Upper lobe of right lung (tissue), 1 donor: ENCODE data around the gene MID1. TPM values are rescaled to one million over a fixed set of nuclear protein-coding genes. Genes with fewer than 3 reads are reported as not detected.

Experiments
- ATAC-seq: fragments of 200-7000 bp; cut with Tn5 transposase; one replicate; pipeline ENCODE4 v1.9.1; 2020; ENCODE audit warnings: mild to moderate bottlenecking, moderate library complexity
- DNase-seq: peaks from one replicate; pipeline ENCODE4 v3.0.0-alpha.2; 2020
- H3K27ac ChIP-seq: fragments of 200-600 bp; one replicate; pipeline ENCODE4 v1.8.0; 2022
- H3K27me3 ChIP-seq: fragments of 200-600 bp; one replicate; pipeline ENCODE4 v1.8.0; 2022; ENCODE audit warnings: mild to moderate bottlenecking
- H3K36me3 ChIP-seq: fragments of 200-600 bp; one replicate; pipeline ENCODE4 v1.8.0; 2022
- H3K4me1 ChIP-seq: fragments of 200-600 bp; one replicate; pipeline ENCODE4 v1.8.0; 2022
- H3K4me3 ChIP-seq: fragments of 200-600 bp; one replicate; pipeline ENCODE4 v1.8.0; 2022; ENCODE audit warnings: mild to moderate bottlenecking
- H3K9me3 ChIP-seq: fragments of 200-600 bp; one replicate; pipeline ENCODE4 v1.8.0; 2022
- intact Hi-C: fragments of 100-400 bp; cut with DNase I; formaldehyde crosslinking; loops from one replicate; pipeline ENCODE4 v1.11.0; 2022
- total RNA-seq: library from RNA; stranded (reverse); fragmentation: NEBNext Ultra II Directional; extraction: Animal tissue kit (Norgen Biotek cat#: 25700); gene quantifications from one replicate; pipeline ENCODE4 v1.2.1, GENCODE V29; 2021
- TF ChIP-seq, protein P1 (sequence below): fragments of 200-600 bp; IDR thresholded peaks from one replicate; pipeline ENCODE4 v1.8.0; 2022; ENCODE audit warnings: antibody characterized with exemption
- donor health status: DM: no; HTN: yes; CAD: no; lungs with severe emphysema.

Gene MID1
- total RNA-seq, 1 donor from 2014 or later = 24.5 TPM

DNA sequence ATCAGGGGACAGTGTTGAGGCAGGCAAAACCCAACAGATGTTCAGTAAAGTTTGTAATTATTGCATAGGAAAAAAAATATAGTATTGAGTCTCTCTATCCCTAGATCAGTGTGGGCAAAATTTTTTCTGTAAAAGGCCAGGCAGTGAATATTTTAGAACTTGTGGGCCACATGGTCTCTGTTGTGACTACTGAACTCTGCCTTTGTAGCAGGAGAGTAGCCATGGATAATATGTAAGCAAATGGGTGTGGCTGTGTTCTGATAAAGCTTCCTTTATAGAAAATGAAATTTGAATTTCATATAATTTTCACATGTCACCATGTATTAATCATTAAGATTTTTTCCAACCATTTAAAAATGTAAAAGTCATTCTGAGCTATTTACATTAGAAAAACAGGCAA, 193.1 kb downstream of the MID1 start:
- H3K9me3 ChIP-seq = no peaks in the 10 kb centered on the region
- no peak for ATAC-seq
- H3K36me3 ChIP-seq = no peaks in the 10 kb centered on the region
- DNase-seq = no peak
- H3K4me3 ChIP-seq = no peak overlapping the region
- H3K27me3 ChIP-seq = no peaks in the 10 kb centered on the region
- H3K4me1 ChIP-seq = no peaks in the 10 kb centered on the region
- intact Hi-C loops = no loop called here
- no peak overlapping the region for H3K27ac ChIP-seq
- TF ChIP-seq, protein P1, sequence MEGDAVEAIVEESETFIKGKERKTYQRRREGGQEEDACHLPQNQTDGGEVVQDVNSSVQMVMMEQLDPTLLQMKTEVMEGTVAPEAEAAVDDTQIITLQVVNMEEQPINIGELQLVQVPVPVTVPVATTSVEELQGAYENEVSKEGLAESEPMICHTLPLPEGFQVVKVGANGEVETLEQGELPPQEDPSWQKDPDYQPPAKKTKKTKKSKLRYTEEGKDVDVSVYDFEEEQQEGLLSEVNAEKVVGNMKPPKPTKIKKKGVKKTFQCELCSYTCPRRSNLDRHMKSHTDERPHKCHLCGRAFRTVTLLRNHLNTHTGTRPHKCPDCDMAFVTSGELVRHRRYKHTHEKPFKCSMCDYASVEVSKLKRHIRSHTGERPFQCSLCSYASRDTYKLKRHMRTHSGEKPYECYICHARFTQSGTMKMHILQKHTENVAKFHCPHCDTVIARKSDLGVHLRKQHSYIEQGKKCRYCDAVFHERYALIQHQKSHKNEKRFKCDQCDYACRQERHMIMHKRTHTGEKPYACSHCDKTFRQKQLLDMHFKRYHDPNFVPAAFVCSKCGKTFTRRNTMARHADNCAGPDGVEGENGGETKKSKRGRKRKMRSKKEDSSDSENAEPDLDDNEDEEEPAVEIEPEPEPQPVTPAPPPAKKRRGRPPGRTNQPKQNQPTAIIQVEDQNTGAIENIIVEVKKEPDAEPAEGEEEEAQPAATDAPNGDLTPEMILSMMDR = no peak

DNA sequence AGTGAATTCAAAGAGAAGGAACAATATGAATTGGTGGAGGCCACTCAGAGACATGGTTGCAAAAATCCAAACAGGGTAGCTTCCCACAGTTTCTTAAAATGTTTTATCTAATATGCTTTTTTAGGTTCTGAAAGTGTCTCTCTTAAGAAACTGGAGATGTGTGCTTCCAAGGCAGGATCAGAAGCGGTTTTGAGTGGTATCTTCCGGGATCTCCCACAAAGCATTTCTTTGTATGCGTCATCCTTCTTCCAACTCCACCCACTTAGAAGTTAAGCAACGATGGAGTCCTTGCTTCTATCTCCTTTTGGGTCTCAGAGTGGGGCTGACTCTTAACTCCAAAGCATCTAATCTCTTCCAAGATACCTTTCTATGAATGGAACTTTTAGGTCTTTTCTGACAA, 196.7 kb downstream of the MID1 start:
- ATAC-seq (no peak), DNase-seq (no peak)
- no peak overlapping the region for H3K4me3 ChIP-seq
- intact Hi-C loops = no loop called here
- no peaks in the 10 kb centered on the region for H3K36me3 ChIP-seq
- TF ChIP-seq, protein P1 = no peak
- no peak overlapping the region for H3K27ac ChIP-seq
- H3K27me3 ChIP-seq = no peaks in the 10 kb centered on the region
- H3K4me1 ChIP-seq = no peaks in the 10 kb centered on the region
- H3K9me3 ChIP-seq = no peaks in the 10 kb centered on the region

DNA sequence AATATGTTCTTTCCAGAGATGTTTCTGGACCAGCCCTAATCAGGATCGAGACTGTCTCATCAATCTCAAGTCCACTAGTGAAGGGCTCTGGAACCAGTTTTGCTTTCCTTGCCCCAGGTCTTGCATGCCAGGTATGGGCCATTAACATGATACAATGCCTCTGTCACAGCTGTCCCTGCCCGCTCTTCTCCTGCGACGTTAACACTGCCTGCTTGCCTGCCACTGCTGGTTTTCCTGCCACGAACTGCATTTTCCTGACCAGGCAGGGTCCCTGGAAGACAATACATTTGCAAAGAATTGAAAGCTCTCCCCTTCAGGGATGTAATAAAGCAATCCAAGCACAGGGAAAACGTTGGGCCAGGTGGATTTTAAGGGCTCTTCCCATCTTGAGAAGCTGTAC, 200.3 kb downstream of the MID1 start:
- no peaks in the 10 kb centered on the region for H3K27me3 ChIP-seq
- no peak for DNase-seq
- H3K27ac ChIP-seq = no peak overlapping the region
- intact Hi-C loops = no loop called here
- H3K36me3 ChIP-seq = no peaks in the 10 kb centered on the region
- no peaks in the 10 kb centered on the region for H3K9me3 ChIP-seq
- H3K4me1 ChIP-seq = no peaks in the 10 kb centered on the region
- TF ChIP-seq, protein P1 = no peak
- no peak for ATAC-seq
- H3K4me3 ChIP-seq = no peak overlapping the region

DNA sequence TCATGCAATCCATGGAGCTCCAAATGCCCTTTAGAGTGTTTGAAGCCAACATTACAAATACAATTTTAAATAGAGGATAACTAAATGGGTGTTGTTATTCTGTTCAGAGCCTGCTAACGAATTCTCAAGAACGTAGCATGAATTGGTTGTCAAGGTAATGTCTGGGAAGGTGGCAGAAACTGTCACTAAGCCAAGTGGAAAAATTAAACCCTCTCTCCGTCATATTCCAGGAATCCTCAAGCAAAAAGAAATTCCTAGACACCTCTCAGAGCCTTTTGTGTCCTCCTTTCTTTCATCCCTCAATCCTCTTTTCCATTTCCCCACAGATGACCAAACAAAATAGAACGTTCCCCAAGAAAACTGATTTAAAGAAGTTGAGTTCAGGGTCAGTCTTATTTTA, 204.0 kb downstream of the MID1 start:
- TF ChIP-seq, protein P1 = no peak
- DNase-seq (no peak), ATAC-seq (no peak)
- intact Hi-C loops = no loop called here
- H3K36me3 ChIP-seq = no peaks in the 10 kb centered on the region
- no peak overlapping the region for H3K27ac ChIP-seq
- H3K4me3 ChIP-seq = no peak overlapping the region
- H3K27me3 ChIP-seq = no peaks in the 10 kb centered on the region
- no peaks in the 10 kb centered on the region for H3K4me1 ChIP-seq
- H3K9me3 ChIP-seq = no peaks in the 10 kb centered on the region

DNA sequence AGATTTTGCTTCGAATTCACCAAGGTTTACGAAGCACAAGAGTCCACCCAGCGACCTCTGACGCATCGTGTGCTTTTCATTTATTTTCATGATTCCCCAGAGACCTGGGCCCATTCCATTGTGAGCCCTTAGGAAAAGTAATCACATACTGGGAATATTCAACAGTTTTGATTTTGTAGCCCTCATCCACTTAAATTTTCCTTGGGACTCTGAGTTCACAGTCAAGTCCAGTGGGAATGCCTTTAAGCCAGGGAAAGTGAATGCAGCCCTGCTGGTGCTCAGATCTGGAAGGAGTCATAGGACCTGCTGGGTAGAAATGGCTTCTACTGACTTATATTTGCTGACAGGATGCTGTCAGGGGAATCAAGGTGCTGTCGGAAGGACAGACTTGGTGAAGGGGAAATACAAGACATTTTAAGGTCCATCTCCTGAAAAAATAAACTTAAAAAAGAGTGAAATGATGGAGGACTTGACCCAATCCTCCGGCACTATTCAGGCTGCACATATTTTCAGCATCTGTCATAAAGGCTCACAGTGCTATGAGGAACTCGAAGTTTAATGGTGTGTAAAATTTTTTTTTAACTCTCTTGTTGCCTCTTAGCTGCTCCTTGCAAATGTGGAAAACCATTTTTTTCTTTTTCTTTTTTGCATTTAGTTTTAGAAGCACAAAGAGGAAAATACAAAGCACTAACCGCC, 204.9 kb downstream of the MID1 start:
- intact Hi-C loops = no loop called here
- Histone ChIP-seq H3K27me3 (no peaks in the 10 kb centered on the region), H3K27ac (no peak overlapping the region), H3K9me3 (no peaks in the 10 kb centered on the region), H3K4me1 (no peaks in the 10 kb centered on the region), H3K4me3 (no peak overlapping the region), H3K36me3 (no peaks in the 10 kb centered on the region)
- TF ChIP-seq, protein P1 = no peak
- ATAC-seq = no peak
- no peak for DNase-seq

DNA sequence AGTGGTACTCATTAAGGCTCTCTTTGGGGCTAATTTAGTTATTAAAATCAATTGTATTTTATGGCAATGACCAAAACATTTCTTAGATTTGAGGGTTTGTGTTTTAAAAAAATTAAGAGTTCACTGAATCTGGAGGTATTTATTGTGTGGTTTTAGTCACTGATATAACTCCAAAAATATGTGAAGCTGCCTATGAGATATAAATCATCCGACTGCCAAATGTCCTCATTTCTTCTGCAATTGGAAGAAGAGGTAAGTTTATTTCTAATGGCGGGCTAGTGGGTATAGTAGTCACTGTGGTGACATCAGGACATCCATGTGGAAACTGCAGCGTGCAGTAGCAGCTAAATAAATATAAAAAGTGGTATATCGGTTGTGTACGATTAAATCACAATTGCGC, 205.5 kb downstream of the MID1 start:
- no peaks in the 10 kb centered on the region for H3K4me1 ChIP-seq
- no peak overlapping the region for H3K27ac ChIP-seq
- H3K36me3 ChIP-seq = no peaks in the 10 kb centered on the region
- intact Hi-C loops = no loop called here
- DNase-seq (no peak), ATAC-seq (no peak)
- H3K9me3 ChIP-seq = no peaks in the 10 kb centered on the region
- H3K27me3 ChIP-seq = no peaks in the 10 kb centered on the region
- TF ChIP-seq, protein P1 = no peak
- no peak overlapping the region for H3K4me3 ChIP-seq
